WI38 (cell line): Measurements from ENCODE around the gene PRR5.

Source experiments
- H3K4me3 ChIP-seq: 2 replicates; pipeline ENCODE4 v1.5.1; 2011; ENCODE audit warnings: low read depth, mild to moderate bottlenecking, control low read depth, low read length
- CTCF ChIP-seq: IDR thresholded peaks from 2 replicates; pipeline ENCODE4 v1.5.1; 2012; ENCODE audit warnings: low read depth, mild to moderate bottlenecking, control low read depth, low read length

Gene PRR5

GRCh38 chr22:44705022-44705297 is 3.0 kb downstream of the PRR5 start:
- H3K4me3 ChIP-seq: no peak overlapping the region
- no peak for TF ChIP-seq CTCF

- no peak for TF ChIP-seq CTCF
- no peak overlapping the region for H3K4me3 ChIP-seq
These were observed 4.5 kb downstream of the PRR5 start for GRCh38 chr22:44706488-44706887.

DNA sequence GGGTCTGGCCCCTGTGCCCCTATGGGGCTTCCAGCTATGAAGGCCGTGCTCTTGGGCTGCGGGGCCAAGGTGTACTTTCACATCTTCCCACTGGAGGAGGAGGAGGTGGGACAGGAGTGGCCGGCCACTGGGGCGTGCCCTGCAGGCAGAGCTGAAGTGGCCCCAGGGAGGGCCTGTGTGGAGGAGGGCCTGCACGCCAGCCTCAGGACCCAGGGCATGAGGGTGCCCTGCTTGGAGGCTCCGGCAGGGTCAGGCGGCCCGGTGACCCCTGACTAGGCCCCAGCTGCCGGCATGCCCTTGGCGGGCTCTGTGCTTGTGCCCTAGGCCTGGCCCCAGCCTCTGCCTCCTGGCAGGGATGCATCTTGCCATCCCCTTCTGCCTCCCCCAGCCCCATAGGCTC is 5.2 kb downstream of the PRR5 start:
- H3K4me3 ChIP-seq: no peak overlapping the region
- TF ChIP-seq CTCF: no peak

GRCh38 chr22:44707752-44708151 is 5.7 kb downstream of the PRR5 start:
- TF ChIP-seq CTCF: no peak
- no peak overlapping the region for H3K4me3 ChIP-seq

DNA sequence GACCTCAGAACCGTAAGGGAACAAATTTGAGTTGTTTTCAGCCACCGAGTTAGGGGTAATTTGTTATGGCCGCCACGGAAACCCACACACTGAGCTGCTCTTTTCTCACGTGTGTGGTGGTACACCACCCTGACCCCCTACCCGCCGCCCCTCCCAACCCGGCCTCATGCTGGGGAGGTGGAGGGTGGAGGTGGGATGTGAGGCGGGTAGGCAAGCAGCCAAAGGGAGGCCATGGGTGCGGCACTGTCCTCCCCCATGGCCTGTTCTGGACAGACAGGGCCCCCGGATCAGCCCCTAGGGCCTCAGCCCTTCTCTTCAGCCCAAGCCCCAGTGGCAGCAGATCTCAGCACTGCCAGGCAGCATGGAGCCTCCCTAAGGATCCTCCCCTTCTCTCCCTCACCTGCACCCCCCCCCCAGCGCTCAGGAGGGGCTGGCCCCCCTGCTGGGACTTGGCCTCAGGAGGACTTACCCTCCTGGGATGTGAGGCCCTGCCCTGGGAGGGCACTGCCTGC is 7.9 kb downstream of the PRR5 start:
- TF ChIP-seq CTCF: no peak
- no peak overlapping the region for H3K4me3 ChIP-seq

DNA sequence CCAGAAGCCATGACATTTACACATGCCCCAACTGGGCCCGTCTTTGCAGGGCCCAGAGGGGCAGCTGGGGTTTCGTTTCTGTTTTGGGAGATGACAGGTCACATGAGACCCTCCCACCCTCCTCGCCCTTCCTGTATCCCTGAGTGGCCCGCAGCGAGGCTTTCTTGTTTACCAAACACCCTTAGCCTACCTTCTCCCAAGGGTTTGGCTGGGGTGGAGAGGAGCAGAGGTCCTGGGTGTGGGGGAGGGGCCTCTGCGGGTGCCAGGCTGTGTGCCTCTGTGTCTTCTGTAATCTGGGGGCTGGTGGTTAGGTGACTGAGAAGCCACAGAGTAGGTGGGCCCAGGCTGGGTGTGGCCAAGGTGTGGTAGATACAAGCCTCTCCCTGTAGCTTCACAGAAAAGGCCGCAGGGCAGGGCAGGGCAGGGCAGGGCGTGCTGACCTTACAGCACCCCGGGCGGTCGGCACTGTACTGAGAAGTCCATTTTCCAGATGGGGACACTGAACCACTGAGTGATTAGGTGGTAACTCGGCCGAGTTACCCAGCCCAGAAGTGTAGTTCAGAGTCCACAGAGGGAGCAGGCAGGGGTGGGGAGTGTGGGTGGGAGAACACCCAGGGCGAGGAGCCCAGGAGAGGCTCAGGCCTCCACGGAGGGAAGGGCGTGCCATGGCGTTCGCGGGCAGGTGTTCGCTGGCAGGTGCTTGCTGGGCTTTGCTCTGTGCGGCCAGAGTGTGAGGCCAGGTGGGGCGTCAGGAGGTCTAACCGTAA is 8.7 kb downstream of the PRR5 start:
- TF ChIP-seq CTCF: no peak
- H3K4me3 ChIP-seq: no peak overlapping the region

- no peak for TF ChIP-seq CTCF
- no peak overlapping the region for H3K4me3 ChIP-seq
These were observed 9.2 kb downstream of the PRR5 start for GRCh38 chr22:44711241-44711560.
